ENCODE results near the gene TRAF4.
"Not testable (repeated sequence)": the region's sequence is repeated elsewhere in the genome, so short reads cannot be mapped to it uniquely, and the experiment has no call there.

TRAF4 gene

GRCh38 chr17:28734712-28735241 lies 9.0 kb upstream of the TRAF4 start:
- DNase-seq = no peak

DNA sequence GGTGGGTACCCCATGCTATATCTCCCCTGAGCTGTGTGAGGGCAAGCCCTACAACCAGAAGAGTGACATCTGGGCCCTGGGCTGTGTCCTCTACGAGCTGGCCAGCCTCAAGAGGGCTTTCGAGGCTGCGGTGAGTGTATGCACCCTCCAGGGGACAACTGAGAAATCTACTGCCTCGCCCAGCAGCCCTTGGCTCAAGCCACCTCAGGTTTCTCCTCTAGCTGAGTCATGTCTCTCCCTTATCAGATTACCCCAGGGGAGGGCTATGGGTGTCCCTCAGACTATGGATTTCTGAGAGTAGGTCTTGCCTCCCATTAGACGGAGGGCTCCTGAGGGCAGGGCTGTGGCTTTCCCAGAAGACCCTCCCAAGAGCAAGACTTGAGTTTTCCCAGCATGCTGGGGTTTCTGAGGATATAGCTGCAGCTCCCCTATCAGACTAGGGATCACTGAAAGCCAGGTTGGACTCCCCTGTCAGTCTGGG lies 8.5 kb upstream of the TRAF4 start:
- no peak for DNase-seq

- not testable (repeated sequence) for DNase-seq
Measured at GRCh38 chr17:28735913-28736769, 7.7 kb upstream of the TRAF4 start.

DNA sequence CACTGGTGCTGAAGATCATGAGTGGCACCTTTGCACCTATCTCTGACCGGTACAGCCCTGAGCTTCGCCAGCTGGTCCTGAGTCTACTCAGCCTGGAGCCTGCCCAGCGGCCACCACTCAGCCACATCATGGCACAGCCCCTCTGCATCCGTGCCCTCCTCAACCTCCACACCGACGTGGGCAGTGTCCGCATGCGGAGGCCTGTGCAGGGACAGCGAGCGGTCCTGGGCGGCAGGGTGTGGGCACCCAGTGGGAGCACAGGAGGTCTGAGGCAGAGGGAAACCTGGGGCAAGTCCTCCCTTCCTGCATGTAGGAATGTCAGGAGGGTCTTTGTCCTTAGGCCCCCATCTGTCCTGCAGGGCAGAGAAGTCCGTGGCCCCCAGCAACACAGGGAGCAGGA lies 6.5 kb upstream of the TRAF4 start:
- no peak for DNase-seq

GRCh38 chr17:28737770-28738679 lies 5.8 kb upstream of the TRAF4 start:
- no peak for DNase-seq

DNA sequence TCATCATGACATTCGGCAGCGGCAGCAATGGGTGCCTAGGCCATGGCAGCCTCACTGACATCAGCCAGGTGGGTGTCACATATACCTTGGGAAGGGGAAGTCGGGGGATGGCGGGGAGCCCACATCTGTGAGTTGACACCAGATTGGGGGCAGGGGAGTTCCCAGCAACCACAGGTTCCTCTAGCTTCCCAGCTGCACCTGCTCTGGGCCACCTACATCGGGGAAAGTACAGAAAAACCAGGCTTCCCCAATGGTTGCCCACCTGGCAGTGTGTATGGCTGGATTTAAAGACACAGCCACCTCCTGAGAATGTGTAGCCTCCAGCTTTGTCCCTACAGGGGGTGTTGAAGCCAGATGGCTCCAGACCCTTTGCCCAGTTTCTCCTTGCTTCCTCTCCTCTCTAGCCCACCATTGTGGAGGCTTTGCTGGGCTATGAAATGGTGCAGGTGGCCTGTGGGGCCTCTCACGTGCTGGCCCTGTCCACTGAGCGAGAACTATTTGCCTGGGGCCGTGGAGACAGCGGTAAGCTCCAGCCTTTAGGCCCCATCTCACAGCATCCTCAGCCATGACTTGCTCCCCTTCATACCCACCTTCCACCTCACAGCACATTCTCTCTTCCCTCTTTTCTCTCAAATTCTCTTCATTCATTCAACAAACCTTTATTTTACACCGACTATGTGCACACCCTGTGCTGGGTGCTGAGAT lies 5.0 kb upstream of the TRAF4 start:
- DNase-seq = no peak

- no peak for DNase-seq
Measured at GRCh38 chr17:28740406-28741357, 3.1 kb upstream of the TRAF4 start.

DNA sequence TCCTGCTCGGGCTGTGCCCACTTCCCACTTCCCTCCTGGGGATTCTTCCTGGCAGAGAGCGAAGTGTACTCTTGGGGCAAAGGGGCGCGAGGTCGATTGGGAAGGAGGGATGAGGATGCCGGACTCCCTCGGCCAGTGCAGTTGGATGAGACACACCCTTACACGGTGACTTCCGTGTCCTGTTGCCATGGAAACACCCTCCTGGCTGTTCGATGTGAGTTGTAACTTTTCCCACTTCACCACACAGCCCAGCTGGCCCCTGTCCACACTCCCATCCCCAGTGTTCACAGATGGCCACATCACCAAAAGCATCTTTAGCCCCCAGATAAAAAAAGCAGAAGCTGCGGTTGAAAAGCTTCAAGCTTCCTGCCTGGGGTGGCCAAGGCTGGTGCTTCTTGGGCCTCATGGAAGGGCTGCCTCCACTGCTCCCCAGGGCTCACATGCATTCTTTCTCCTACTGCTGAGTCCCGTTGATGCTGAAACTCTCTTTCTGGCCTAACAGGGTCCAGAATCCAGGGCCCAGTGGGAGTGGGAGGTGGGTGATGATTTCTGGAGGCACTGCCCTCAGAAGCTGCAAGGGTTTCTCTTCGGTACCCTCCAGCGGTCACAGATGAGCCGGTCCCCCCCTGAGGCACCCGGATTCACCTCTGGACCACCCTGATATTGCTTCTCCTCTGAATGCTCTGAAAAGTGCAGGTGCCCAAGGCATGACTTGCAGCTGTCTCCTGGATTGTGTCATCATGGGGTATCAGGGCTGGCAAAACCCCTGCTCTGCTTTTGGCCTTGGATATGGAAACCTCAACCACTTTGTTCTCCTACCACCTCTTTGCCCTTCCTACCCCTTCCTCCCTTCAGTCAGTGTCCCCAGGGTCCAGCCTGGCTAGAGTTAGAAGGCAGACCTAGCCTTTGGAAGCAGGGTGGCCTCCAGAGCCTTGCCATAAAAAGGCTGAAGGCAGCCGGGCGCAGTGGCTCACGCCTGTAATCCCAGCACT lies 2.2 kb upstream of the TRAF4 start:
- no peak for DNase-seq

- DNase-seq = peak in 1 of 2 experiments; percentile 66
Measured at GRCh38 chr17:28744104-28744971, 527 bp downstream of the TRAF4 start.

- DNase-seq = peak in 1 of 2 experiments; percentile 39
Measured at GRCh38 chr17:28744972-28745785, 1.4 kb downstream of the TRAF4 start.

GRCh38 chr17:28745786-28746411 lies 2.1 kb downstream of the TRAF4 start:
- DNase-seq = no peak

DNA sequence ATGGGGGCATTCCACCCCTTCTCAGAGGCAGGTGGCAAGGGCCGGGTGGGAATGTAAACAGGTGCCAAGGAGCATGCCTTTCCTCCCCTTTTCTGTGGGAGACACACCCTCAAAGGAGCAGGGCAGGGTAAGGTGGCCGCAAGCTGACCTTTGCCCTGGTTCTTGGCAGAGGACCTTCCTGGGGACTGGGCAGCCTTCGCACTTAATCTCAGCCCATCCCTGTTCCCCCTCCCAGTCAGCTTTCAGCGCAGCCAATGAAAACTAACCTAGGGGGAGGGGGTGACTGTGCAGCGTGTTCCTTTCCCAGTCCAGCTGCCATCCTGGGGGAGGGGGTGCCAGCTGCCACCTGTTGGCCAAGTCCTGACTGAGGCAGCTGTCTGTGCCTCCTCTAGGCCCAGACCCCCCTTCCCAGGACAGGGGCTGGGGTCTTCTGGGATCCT lies 2.8 kb downstream of the TRAF4 start:
- peak in 1 of 2 experiments; percentile 54 for DNase-seq

DNA sequence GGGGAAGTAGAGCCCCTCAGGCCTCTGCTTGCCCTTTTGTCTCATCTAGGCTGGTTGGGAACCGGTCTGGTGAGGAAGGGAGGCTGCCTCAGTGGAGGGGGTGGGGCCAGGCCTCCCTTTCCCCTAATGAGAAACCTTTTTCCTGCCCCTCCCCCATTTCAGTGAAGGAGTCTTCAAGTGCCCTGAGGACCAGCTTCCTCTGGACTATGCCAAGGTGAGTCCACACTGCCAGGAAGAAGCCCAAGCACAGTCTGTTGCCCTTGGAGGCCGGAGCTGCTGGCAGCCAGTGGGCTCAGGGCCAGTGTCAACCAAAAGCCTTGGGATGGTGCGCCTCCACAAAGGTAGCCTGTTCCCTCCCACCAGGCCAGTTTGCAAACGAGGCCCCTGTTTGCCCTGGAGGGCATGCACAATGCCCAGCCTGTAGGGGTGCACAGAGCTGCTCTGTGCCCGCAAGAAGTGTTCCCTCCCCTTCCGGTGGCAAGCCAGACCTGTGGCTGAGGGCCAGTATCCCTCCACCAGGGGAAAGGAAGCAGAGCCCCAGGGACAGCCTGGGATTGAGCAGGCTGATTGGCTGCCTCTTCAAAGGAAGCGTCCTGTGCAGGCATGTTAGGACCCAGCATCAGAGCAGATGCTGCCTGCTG lies 3.4 kb downstream of the TRAF4 start:
- peak in 1 of 2 experiments; percentile 40 for DNase-seq

GRCh38 chr17:28747801-28748750 lies 4.3 kb downstream of the TRAF4 start:
- DNase-seq = no peak

DNA sequence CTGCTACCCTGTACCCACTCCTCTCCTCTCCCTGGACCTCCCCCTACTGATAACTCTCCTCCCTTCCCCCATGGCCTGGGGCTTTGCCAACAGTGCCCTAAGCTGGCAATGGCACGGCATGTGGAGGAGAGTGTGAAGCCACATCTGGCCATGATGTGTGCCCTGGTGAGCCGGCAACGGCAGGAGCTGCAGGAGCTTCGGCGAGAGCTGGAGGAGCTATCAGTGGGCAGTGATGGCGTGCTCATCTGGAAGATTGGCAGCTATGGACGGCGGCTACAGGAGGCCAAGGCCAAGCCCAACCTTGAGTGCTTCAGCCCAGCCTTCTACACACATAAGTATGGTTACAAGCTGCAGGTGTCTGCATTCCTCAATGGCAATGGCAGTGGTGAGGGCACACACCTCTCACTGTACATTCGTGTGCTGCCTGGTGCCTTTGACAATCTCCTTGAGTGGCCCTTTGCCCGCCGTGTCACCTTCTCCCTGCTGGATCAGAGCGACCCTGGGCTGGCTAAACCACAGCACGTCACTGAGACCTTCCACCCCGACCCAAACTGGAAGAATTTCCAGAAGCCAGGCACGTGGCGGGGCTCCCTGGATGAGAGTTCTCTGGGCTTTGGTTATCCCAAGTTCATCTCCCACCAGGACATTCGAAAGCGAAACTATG lies 5.2 kb downstream of the TRAF4 start:
- no peak for DNase-seq

All from NCI-H446 (cell line).